ENCODE measurements around the gene KLF11. TPM values are rescaled to one million over a fixed set of nuclear protein-coding genes. Genes with fewer than 3 reads are reported as not detected.

KLF11 gene
- total and polyA plus RNA-seq, 4 experiments from 2014 or later, result 7.0 to 9.8 (median 7.9) TPM

DNA sequence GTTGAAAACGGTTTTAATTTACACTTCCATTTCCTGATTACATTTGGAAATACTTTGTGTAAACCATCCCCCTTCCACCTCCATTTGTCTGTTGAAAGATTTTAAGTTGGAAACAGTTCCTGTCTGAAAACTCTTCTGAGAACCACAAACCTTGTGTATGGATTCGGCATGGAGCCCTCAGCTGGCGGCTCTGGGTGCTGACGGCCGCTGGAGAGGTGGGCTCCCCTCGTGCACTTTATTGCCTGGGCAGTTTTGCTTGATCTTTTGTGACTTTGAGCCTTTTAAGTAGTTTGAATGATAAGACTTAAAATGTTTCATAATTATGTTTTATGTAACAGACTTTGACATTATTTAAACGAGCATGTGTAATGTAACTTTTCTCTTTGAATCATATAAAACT lies 11.1 kb downstream of the KLF11 start:
- CTCF ChIA-PET (ENCODE audit: partially characterized antibody), result interaction anchor here (13.1 kb wide), 1 partner anchor 68 kb away, joined by 431 read pairs; no protein-coding TSS in a partner anchor
- no peaks in the 10 kb centered on the region for H3K9me3 ChIP-seq (ENCODE audit: control insufficient read depth in 1 of 2, low read length in 2 of 2)
- no peak overlapping the region for H3K27ac Mint-ChIP-seq

DNA sequence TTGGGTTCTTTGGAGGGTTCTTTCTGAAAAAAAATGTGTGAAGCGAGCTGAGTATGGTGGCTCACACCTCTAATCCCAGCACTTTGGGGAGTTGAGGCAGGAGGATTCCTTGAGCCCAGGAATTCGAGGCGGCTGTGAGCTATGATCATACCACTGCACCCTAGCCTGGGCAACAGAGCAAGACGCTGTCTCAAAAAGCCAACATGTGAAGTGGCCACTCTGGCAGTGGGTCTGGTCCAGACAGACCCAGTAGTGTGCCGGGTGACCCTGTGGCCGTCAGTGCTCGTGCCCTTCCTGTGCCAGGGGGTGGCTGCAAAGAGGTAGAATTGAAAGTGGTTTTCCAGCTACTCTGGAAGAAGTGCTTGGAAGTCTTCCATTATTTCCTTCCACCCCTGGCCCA lies 11.6 kb downstream of the KLF11 start:
- peaks cover 33 to 39% of the 10 kb centered on the region in 2 donors for H3K36me3 Mint-ChIP-seq
- no peaks in the 10 kb centered on the region for H3K9me3 ChIP-seq (ENCODE audit: control insufficient read depth in 1 of 2, low read length in 2 of 2)
- intact Hi-C loops (cut with micrococcal nuclease), result no loop called here
- peaks cover 6% of the 10 kb centered on the region for H3K4me1 ChIP-seq (ENCODE audit: insufficient read depth, low read length)
- DNase-seq, result no peak
- H3K4me3 Mint-ChIP-seq, result no peak overlapping the region
- H3K27me3 ChIP-seq (ENCODE audit: insufficient read depth, low read length), result no peaks in the 10 kb centered on the region
- peaks cover 17% of the 10 kb centered on the region for H3K36me3 ChIP-seq (ENCODE audit: insufficient read depth, low read length)
- H3K9me3 Mint-ChIP-seq, result no peaks in the 10 kb centered on the region
- POLR2A ChIA-PET (ENCODE audit: partially characterized antibody), result no interaction called here
- peaks cover 0 to 2% of the 10 kb centered on the region in 2 donors for H3K27me3 Mint-ChIP-seq
- CTCF ChIA-PET (ENCODE audit: partially characterized antibody), result no interaction called here
- no peak overlapping the region for H3K27ac ChIP-seq (ENCODE audit: low read depth, low read length)
- no peak overlapping the region for H3K27ac Mint-ChIP-seq
- H3K4me3 ChIP-seq (ENCODE audit: low read length in 2 of 2), result no peak overlapping the region
- H3K4me1 Mint-ChIP-seq, result peaks cover 0 to 5% (median 0%) of the 10 kb centered on the region in 4 donors

More for the DNA sequence above, 11.1 kb downstream of the KLF11 start:
- POLR2A ChIA-PET (ENCODE audit: partially characterized antibody), result no interaction called here
- Histone ChIP-seq H3K36me3 (ENCODE audit: insufficient read depth, low read length) (peaks cover 17% of the 10 kb centered on the region), H3K4me1 (ENCODE audit: insufficient read depth, low read length) (peaks cover 6% of the 10 kb centered on the region), H3K27me3 (ENCODE audit: insufficient read depth, low read length) (no peaks in the 10 kb centered on the region), H3K4me3 (ENCODE audit: low read length in 2 of 2) (no peak overlapping the region), H3K27ac (ENCODE audit: low read depth, low read length) (no peak overlapping the region)
- Mint-ChIP-seq H3K4me3 (no peak overlapping the region), H3K36me3 (peaks cover 35 to 42% of the 10 kb centered on the region in 2 donors), H3K27me3 (peaks cover 0 to 2% of the 10 kb centered on the region in 2 donors), H3K4me1 (peaks cover 0 to 5% (median 3%) of the 10 kb centered on the region in 4 donors), H3K9me3 (no peaks in the 10 kb centered on the region)
- no peak for DNase-seq
- intact Hi-C loops (cut with micrococcal nuclease), result no loop called here

DNA sequence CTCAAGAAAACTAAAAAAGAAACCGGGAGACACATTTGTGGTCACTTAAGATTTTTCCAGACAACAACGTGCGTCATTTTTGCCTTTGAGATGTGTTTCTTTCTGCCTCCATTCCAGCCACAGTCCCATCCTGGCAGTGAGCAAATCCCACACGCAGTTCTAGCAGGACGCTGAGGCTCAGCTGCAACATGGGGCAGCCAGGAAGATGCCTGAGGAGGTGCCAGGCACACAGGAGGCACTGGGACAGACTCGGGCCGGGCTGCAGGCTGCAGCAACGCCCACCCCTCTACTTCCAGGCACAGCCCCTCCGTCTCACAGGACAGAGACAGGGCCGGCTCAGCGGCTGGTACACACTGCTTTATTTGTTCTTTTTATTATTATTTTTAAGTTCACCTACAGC lies 13.1 kb downstream of the KLF11 start:
- Histone ChIP-seq H3K27ac (ENCODE audit: low read depth, low read length) (no peak overlapping the region), H3K9me3 (ENCODE audit: control insufficient read depth in 1 of 2, low read length in 2 of 2) (no peaks in the 10 kb centered on the region), H3K4me3 (ENCODE audit: low read length in 2 of 2) (no peak overlapping the region), H3K27me3 (ENCODE audit: insufficient read depth, low read length) (no peaks in the 10 kb centered on the region), H3K4me1 (ENCODE audit: insufficient read depth, low read length) (peaks cover 6% of the 10 kb centered on the region), H3K36me3 (ENCODE audit: insufficient read depth, low read length) (peaks cover 17% of the 10 kb centered on the region)
- no peak for DNase-seq
- Mint-ChIP-seq H3K4me3 (no peak overlapping the region), H3K27ac (no peak overlapping the region), H3K36me3 (peaks cover 33 to 39% of the 10 kb centered on the region in 2 donors), H3K9me3 (no peaks in the 10 kb centered on the region), H3K27me3 (peaks cover 0 to 2% of the 10 kb centered on the region in 2 donors), H3K4me1 (peaks cover 0 to 5% (median 0%) of the 10 kb centered on the region in 4 donors)
- CTCF ChIA-PET (ENCODE audit: partially characterized antibody), result interaction anchor here (0.8 to 2.5 kb wide), 4 partner anchors 9 to 72 kb away, joined by 3 to 14 read pairs (median 6); no protein-coding TSS in a partner anchor
- POLR2A ChIA-PET (ENCODE audit: partially characterized antibody), result no interaction called here
- intact Hi-C loops (cut with micrococcal nuclease), result no loop called here

DNA sequence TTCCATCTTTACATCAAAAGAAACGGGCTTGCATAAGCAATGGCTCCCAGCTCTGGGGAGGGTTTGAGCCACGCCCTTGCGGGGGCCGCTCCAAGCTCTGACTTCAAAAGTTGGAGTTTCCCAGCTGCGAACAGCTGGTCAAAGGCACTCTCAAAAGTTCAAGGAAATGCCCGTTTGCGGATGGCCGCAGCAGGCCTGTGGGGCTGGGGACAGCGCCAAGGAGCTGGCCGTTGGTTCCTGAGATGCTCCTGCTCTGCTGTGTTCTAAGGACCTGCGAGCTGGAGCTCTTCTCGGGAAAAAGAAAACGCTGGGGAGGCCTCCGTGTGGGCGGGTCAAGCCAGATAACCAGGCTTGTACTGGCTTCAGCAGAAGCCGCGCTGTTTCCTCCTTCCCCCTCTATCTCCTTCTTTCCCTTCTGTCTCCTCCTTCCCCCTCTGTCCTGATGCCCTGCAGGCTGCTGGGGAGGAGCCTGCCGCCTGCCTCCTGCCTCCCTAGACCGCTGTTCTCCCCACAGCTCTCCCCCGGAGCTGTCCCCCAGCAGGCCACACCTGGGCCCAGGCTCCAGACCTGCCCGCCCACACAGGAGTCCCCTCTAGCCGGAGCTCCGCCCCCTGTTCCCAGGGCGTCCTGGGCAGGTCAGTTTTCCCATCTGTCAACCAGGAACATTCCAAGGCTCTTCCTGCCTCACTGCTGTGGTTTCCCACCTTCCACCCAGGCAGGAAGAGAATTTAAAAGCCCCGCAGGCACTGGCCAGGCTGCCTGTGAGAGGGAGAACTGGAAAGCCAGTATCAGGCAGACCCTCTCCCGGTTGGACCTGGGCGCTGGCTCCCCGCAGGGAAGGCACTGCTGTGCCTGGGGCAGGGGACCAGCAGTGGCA lies 14.1 kb downstream of the KLF11 start:
- no peak for DNase-seq
- H3K27ac ChIP-seq (ENCODE audit: low read depth, low read length), result no peak overlapping the region
- Mint-ChIP-seq H3K4me1 (peaks cover 0 to 4% (median 0%) of the 10 kb centered on the region in 4 donors), H3K4me3 (peak overlapping the region in 2 of 8 donors; percentile 39 to 43), H3K27me3 (peaks cover 0 to 2% of the 10 kb centered on the region in 2 donors), H3K36me3 (peaks cover 26 to 33% of the 10 kb centered on the region in 2 donors), H3K9me3 (no peaks in the 10 kb centered on the region), H3K27ac (no peak overlapping the region)
- ChIA-PET POLR2A (ENCODE audit: partially characterized antibody) (no interaction called here), CTCF (ENCODE audit: partially characterized antibody) (interaction anchor here (0.8 to 2.5 kb wide), 4 partner anchors 10 to 73 kb away, joined by 3 to 14 read pairs (median 6); no protein-coding TSS in a partner anchor)
- intact Hi-C loops (cut with micrococcal nuclease), result no loop called here
- no peaks in the 10 kb centered on the region for H3K9me3 ChIP-seq (ENCODE audit: control insufficient read depth in 1 of 2, low read length in 2 of 2)
- peaks cover 6% of the 10 kb centered on the region for H3K4me1 ChIP-seq (ENCODE audit: insufficient read depth, low read length)
- H3K4me3 ChIP-seq (ENCODE audit: low read length in 2 of 2), result no peak overlapping the region
- H3K27me3 ChIP-seq (ENCODE audit: insufficient read depth, low read length), result no peaks in the 10 kb centered on the region
- peaks cover 10% of the 10 kb centered on the region for H3K36me3 ChIP-seq (ENCODE audit: insufficient read depth, low read length)

DNA sequence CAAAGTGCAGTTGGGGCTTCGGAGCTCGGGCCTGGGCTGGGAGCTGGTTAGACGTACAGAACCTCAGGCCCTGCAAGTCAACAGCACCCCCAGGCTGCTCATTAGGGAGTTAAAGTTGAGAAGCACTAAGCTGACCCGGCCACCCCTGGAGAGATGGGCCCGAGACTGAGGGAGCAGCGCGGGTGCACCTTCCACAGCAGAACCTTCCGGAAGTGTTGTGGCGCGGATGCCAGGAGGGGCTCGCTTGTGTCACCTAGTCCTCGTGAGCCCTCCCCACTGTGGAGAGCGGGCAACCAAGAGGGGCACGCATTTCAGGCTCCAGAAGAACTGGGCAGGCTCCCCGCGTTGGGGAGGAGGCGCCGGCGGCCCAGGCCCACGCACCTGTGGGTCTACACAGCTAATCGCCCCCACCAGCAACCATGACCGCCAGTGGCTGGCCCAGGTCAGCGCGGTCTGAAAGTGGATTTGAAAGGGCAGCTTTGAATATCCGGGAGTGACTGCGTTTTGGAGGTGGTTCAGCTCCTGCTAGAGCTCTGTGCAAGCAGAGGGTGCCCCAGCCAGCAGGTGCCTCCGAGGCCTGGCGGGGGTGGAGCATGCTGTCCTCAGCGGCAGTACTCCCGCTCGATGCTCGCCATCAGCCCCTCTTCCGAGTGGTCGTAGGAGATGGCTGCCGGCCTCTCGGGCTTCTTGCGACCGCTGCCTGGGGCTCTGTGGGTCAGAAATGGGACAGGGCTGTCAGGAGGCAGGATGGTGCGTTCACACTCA lies 15.1 kb downstream of the KLF11 start:
- H3K9me3 ChIP-seq (ENCODE audit: control insufficient read depth in 1 of 2, low read length in 2 of 2), result no peaks in the 10 kb centered on the region
- H3K4me3 Mint-ChIP-seq, result no peak overlapping the region
- H3K4me1 ChIP-seq (ENCODE audit: insufficient read depth, low read length), result peaks cover 6% of the 10 kb centered on the region
- no peaks in the 10 kb centered on the region for H3K27me3 ChIP-seq (ENCODE audit: insufficient read depth, low read length)
- no peaks in the 10 kb centered on the region for H3K9me3 Mint-ChIP-seq
- peaks cover 17 to 24% of the 10 kb centered on the region in 2 donors for H3K36me3 Mint-ChIP-seq
- H3K4me3 ChIP-seq (ENCODE audit: low read length in 2 of 2), result no peak overlapping the region
- peaks cover 0 to 4% (median 0%) of the 10 kb centered on the region in 4 donors for H3K4me1 Mint-ChIP-seq
- ChIA-PET POLR2A (ENCODE audit: partially characterized antibody) (no interaction called here), CTCF (ENCODE audit: partially characterized antibody) (interaction anchor here (0.6 to 2.5 kb wide), 3 partner anchors 11 to 244 kb away, joined by 3 to 14 read pairs (median 8); no protein-coding TSS in a partner anchor)
- H3K27ac ChIP-seq (ENCODE audit: low read depth, low read length), result no peak overlapping the region
- DNase-seq, result no peak
- intact Hi-C loops (cut with micrococcal nuclease), result no loop called here
- no peak overlapping the region for H3K27ac Mint-ChIP-seq
- peaks cover 2% of the 10 kb centered on the region for H3K36me3 ChIP-seq (ENCODE audit: insufficient read depth, low read length)
- peaks cover 0 to 2% of the 10 kb centered on the region in 2 donors for H3K27me3 Mint-ChIP-seq

DNA sequence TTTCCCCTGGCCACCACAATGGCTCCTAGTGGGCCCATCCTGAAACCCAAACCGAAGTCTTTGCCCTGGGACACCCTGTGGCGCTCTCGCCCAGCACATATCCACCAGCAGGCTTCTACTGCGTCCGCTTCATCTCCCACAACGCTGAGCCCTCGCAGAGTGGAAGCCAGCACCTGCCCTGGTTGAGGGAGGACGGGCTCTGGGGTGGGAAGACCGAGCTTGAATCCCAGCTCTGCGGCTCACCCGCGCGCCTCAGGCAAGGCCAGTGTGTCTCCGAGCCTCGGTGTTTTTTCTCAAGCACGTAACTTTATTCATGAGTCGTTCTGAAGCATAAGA lies 15.6 kb downstream of the KLF11 start:
- no peak overlapping the region for H3K4me3 Mint-ChIP-seq
- no peaks in the 10 kb centered on the region for H3K36me3 ChIP-seq (ENCODE audit: insufficient read depth, low read length)
- H3K4me3 ChIP-seq (ENCODE audit: low read length in 2 of 2), result no peak overlapping the region
- H3K4me1 ChIP-seq (ENCODE audit: insufficient read depth, low read length), result peaks cover 6% of the 10 kb centered on the region
- no peak overlapping the region for H3K27ac ChIP-seq (ENCODE audit: low read depth, low read length)
- H3K36me3 Mint-ChIP-seq, result peaks cover 12 to 19% of the 10 kb centered on the region in 2 donors
- H3K27me3 ChIP-seq (ENCODE audit: insufficient read depth, low read length), result no peaks in the 10 kb centered on the region
- H3K27ac Mint-ChIP-seq, result no peak overlapping the region
- ChIA-PET POLR2A (ENCODE audit: partially characterized antibody) (no interaction called here), CTCF (ENCODE audit: partially characterized antibody) (no interaction called here)
- no peaks in the 10 kb centered on the region for H3K9me3 ChIP-seq (ENCODE audit: control insufficient read depth in 1 of 2, low read length in 2 of 2)
- intact Hi-C loops (cut with micrococcal nuclease), result no loop called here
- H3K4me1 Mint-ChIP-seq, result peaks cover 0 to 4% (median 0%) of the 10 kb centered on the region in 4 donors
- no peaks in the 10 kb centered on the region for H3K9me3 Mint-ChIP-seq
- DNase-seq, result no peak
- H3K27me3 Mint-ChIP-seq, result peaks cover 0 to 2% of the 10 kb centered on the region in 2 donors
